ENCODE results near the gene BTD. TPM values are rescaled to one million over a fixed set of nuclear protein-coding genes. Genes with fewer than 3 reads are reported as not detected.

Gene BTD, protein sequence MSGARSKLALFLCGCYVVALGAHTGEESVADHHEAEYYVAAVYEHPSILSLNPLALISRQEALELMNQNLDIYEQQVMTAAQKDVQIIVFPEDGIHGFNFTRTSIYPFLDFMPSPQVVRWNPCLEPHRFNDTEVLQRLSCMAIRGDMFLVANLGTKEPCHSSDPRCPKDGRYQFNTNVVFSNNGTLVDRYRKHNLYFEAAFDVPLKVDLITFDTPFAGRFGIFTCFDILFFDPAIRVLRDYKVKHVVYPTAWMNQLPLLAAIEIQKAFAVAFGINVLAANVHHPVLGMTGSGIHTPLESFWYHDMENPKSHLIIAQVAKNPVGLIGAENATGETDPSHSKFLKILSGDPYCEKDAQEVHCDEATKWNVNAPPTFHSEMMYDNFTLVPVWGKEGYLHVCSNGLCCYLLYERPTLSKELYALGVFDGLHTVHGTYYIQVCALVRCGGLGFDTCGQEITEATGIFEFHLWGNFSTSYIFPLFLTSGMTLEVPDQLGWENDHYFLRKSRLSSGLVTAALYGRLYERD
- total RNA-seq: 1 to 10 TPM; 6.8 to 8.3 TPM

DNA sequence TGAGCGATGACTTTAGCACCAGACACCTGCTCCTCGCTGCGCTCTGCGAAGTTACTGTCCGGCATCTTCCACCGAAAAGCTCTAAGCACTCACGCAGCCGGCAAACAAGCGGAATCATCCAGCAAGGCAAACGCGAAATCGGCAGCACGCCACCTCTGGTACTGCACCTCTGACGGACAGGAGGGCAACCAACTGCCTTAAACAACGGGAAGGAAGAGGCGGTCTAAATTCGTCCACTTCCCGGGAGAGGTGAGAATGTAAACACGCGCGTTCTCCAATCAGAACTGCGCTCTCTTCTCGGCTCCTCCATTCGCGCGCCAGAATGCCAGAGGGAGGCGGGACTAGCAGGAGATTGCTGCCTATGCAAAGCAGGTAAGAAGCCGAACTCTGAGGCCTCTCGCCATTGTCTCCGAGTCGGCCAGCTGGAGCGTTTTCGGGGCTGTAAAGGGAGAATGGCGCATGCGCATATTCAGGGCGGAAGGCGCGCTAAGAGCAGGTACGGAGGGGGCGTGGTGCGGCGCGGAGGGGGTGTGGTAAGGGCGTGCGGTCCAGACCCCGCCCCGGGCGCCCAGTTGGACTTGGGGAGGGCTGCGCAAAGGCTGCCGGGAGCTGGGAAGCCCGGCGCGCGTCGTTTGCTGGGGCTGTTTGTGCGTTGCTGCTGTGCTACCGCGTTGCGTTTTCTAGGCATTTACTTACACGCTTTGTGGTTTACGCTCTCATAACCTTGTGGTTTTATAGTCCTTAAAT is at the start of gene BTD, which contains the start of gene HACL1:
TSS of gene BTD (plus strand) at position 347 of the 747 bp plus-strand sequence. CDS start 33,695 bp downstream, outside the sequence.
TSS of gene HACL1 (minus strand) at position 171 of the 747 bp plus-strand sequence. CDS start at position 65, 106 bp downstream.
- peak; percentile 96 for ATAC-seq
- peak; percentile 99 for DNase-seq (ENCODE audit: low spot score)
- H3K36me3 Mint-ChIP-seq: peaks cover 23% of the 10 kb centered on the region

GRCh38 chr3:15551902-15552301 is 49.6 kb upstream of the BTD start:
- Mint-ChIP-seq H3K27me3 (no peaks in the 10 kb centered on the region), H3K4me3 (no peak overlapping the region), H3K36me3 (peaks cover 3% of the 10 kb centered on the region), H3K27ac (peak overlapping the region in 1 of 2 donors; percentile 75), H3K4me1 (ENCODE audit: low read depth in 2 of 2) (peaks cover 16 to 20% of the 10 kb centered on the region in 2 donors), H3K9me3 (peaks cover 1% of the 10 kb centered on the region)
- DNase-seq (ENCODE audit: low spot score) (no peak), ATAC-seq (no peak)

More for the DNA sequence above, at the start of gene BTD, which contains the start of gene HACL1:
- H3K4me3 Mint-ChIP-seq: peak within 1 kb of the TSS; percentile 100
- H3K27me3 Mint-ChIP-seq: no peaks in the 10 kb centered on the region
- peaks cover 40 to 49% of the 10 kb centered on the region in 2 donors for H3K4me1 Mint-ChIP-seq (ENCODE audit: low read depth in 2 of 2)
- H3K27ac Mint-ChIP-seq: peak within 1 kb of the TSS; percentile 96 to 98
- no peaks in the 10 kb centered on the region for H3K9me3 Mint-ChIP-seq

- no peak for DNase-seq (ENCODE audit: low spot score)
- H3K36me3 Mint-ChIP-seq: no peaks in the 10 kb centered on the region
Measured at GRCh38 chr3:15553749-15554148, 47.8 kb upstream of the BTD start.

GRCh38 chr3:15556512-15556911 is 45.0 kb upstream of the BTD start:
- Mint-ChIP-seq H3K27me3 (no peaks in the 10 kb centered on the region), H3K9me3 (no peaks in the 10 kb centered on the region), H3K27ac (peak overlapping the region; percentile 90 to 93), H3K4me3 (peak overlapping the region; percentile 80), H3K36me3 (no peaks in the 10 kb centered on the region), H3K4me1 (ENCODE audit: low read depth in 2 of 2) (peaks cover 11 to 17% of the 10 kb centered on the region in 2 donors)
- ATAC-seq: peak; percentile 78 to 84
- no peak for DNase-seq (ENCODE audit: low spot score)

More at GRCh38 chr3:15553749-15554148, 47.8 kb upstream of the BTD start:
- peaks cover 16 to 17% of the 10 kb centered on the region in 2 donors for H3K4me1 Mint-ChIP-seq (ENCODE audit: low read depth in 2 of 2)
- H3K27ac Mint-ChIP-seq: no peak overlapping the region
- H3K4me3 Mint-ChIP-seq: no peak overlapping the region
- no peaks in the 10 kb centered on the region for H3K27me3 Mint-ChIP-seq
- no peak for ATAC-seq
- no peaks in the 10 kb centered on the region for H3K9me3 Mint-ChIP-seq

GRCh38 chr3:15557511-15557946 is 44.0 kb upstream of the BTD start:
- Mint-ChIP-seq H3K27ac (no peak overlapping the region), H3K36me3 (peaks cover 1% of the 10 kb centered on the region), H3K4me1 (ENCODE audit: low read depth in 2 of 2) (peaks cover 9 to 17% of the 10 kb centered on the region in 2 donors), H3K27me3 (no peaks in the 10 kb centered on the region), H3K9me3 (no peaks in the 10 kb centered on the region), H3K4me3 (no peak overlapping the region)
- ATAC-seq (peak; percentile 79 to 85), DNase-seq (ENCODE audit: low spot score) (peak; percentile 68)

DNA sequence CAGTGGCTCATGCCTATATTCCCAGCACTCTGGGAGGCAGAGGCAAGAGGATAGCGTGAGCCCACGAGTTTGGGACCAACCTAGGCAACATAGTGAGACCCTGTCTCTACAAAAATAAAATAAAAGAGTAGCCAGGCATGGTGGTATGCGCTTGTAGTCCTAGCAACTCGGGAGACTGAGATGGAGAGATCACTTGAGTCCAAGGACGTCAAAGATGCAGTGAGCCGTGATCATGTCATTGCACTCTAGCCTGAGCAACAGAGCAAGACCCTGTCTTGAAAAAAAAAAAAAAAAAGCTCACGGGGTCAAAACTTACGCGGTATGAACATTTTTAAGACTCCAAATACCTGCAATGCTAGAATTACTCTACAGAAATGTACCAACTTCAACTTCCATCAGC is 43.0 kb upstream of the BTD start:
- Mint-ChIP-seq H3K4me1 (ENCODE audit: low read depth in 2 of 2) (peaks cover 9 to 17% of the 10 kb centered on the region in 2 donors), H3K4me3 (no peak overlapping the region), H3K9me3 (no peaks in the 10 kb centered on the region), H3K27me3 (no peaks in the 10 kb centered on the region), H3K27ac (no peak overlapping the region), H3K36me3 (peaks cover 9% of the 10 kb centered on the region)
- no peak for ATAC-seq
- DNase-seq (ENCODE audit: low spot score): no peak

DNA sequence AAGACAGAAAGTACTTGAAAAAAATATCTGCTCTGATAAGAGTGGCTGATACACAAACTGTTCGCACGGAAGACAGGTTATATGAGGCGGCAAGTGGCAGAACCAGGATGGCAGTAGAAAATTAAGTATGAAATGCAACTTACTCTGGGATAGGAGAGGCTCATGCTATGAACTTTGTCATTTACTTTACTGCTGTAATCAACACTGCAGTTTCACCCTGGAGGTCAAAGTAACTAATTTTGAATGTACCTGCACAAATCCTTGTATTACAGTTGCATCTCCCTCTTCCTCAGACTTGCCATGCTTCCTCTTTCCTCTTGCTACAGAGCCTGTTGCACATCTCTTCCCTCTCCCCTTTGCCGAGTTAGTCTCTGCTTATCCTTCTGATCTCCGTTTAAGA is 39.0 kb upstream of the BTD start:
- no peaks in the 10 kb centered on the region for H3K27me3 Mint-ChIP-seq
- peaks cover 3 to 4% of the 10 kb centered on the region in 2 donors for H3K4me1 Mint-ChIP-seq (ENCODE audit: low read depth in 2 of 2)
- H3K36me3 Mint-ChIP-seq: peaks cover 20% of the 10 kb centered on the region
- ATAC-seq: no peak
- H3K27ac Mint-ChIP-seq: peak overlapping the region in 1 of 2 donors; percentile 3
- DNase-seq (ENCODE audit: low spot score): no peak
- no peak overlapping the region for H3K4me3 Mint-ChIP-seq
- H3K9me3 Mint-ChIP-seq: no peaks in the 10 kb centered on the region

- peaks cover 27% of the 10 kb centered on the region for H3K36me3 Mint-ChIP-seq
- no peaks in the 10 kb centered on the region for H3K27me3 Mint-ChIP-seq
- no peak for ATAC-seq
- DNase-seq (ENCODE audit: low spot score): no peak
- H3K4me1 Mint-ChIP-seq (ENCODE audit: low read depth in 2 of 2): peaks cover 6 to 7% of the 10 kb centered on the region in 2 donors
- no peaks in the 10 kb centered on the region for H3K9me3 Mint-ChIP-seq
- H3K4me3 Mint-ChIP-seq: no peak overlapping the region
- peak overlapping the region in 1 of 2 donors; percentile 3 for H3K27ac Mint-ChIP-seq
Measured at GRCh38 chr3:15563190-15563589, 38.4 kb upstream of the BTD start.

DNA sequence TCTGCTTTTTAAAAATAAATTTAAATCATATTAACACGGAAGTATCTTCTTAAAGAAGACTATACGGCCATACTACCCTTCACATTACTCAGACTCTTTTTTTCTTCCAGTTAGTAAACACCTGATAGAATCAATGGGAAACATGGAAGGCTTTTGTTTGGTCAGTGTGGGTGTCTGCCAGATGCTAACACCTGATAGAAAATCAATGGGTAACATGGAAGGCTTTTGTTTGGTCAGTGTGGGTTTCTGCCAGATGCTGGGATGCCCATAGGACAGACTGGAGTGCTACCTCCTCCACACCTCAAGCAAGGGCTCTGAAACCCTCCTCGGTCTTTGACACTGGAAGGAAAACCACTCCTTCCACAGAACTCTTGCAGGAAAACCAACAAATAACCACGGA is 29.4 kb upstream of the BTD start:
- H3K4me1 Mint-ChIP-seq (ENCODE audit: low read depth in 2 of 2): peaks cover 6 to 9% of the 10 kb centered on the region in 2 donors

DNA sequence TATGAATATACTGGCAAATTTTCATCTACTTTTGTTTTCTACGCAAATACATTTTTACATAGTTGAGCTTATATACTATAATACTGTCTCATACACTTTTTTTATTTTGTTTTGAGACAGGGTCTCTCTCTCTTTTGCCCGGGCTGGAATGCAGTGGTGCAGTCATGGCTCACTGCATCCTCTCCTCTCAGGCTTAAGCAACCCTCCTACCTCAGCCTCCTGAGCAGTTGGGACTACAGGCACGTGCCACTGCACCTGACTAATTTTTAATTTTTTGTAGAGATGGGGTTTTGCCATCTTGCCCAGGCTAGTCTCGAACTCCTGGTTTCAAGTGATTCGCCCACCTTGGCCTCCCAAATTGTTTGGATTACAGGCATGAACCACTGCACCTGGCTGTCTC is 26.1 kb upstream of the BTD start:
- Mint-ChIP-seq H3K4me3 (no peak overlapping the region), H3K36me3 (peaks cover 25% of the 10 kb centered on the region), H3K4me1 (ENCODE audit: low read depth in 2 of 2) (no peaks in the 10 kb centered on the region), H3K9me3 (no peaks in the 10 kb centered on the region), H3K27ac (no peak overlapping the region), H3K27me3 (no peaks in the 10 kb centered on the region)
- ATAC-seq (no peak), DNase-seq (ENCODE audit: low spot score) (no peak)

More for the DNA sequence above, 29.4 kb upstream of the BTD start:
- peaks cover 23% of the 10 kb centered on the region for H3K36me3 Mint-ChIP-seq
- no peak overlapping the region for H3K27ac Mint-ChIP-seq
- H3K4me3 Mint-ChIP-seq: no peak overlapping the region
- no peaks in the 10 kb centered on the region for H3K27me3 Mint-ChIP-seq
- no peak for DNase-seq (ENCODE audit: low spot score)
- no peaks in the 10 kb centered on the region for H3K9me3 Mint-ChIP-seq
- no peak for ATAC-seq

DNA sequence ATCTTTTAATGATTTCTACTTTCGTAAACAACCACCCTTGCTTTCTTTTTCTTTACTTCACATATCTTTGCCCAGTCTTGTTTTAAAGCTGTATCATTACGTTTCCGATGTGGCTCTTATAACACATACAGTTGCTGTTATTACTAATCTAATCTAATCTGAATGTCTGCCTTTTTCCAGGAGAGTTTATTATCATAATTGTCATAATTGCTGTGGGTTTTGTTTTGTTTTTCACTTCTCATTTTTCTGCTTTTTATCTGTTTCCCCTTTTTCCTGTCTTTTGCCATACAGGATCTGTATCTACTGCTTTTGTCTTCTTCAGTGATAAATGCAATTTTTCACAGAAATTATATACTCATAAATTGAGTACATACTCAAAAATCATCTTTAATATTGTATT is 25.1 kb upstream of the BTD start:
- no peak for ATAC-seq
- peak overlapping the region in 1 of 2 donors; percentile 36 for H3K27ac Mint-ChIP-seq
- DNase-seq (ENCODE audit: low spot score): no peak
- peaks cover 26% of the 10 kb centered on the region for H3K36me3 Mint-ChIP-seq
- H3K4me3 Mint-ChIP-seq: peak overlapping the region; percentile 1
- H3K27me3 Mint-ChIP-seq: no peaks in the 10 kb centered on the region
- H3K9me3 Mint-ChIP-seq: no peaks in the 10 kb centered on the region
- H3K4me1 Mint-ChIP-seq (ENCODE audit: low read depth in 2 of 2): no peaks in the 10 kb centered on the region

- DNase-seq (ENCODE audit: low spot score): no peak
- Mint-ChIP-seq H3K36me3 (peaks cover 31% of the 10 kb centered on the region), H3K27ac (no peak overlapping the region), H3K27me3 (no peaks in the 10 kb centered on the region), H3K9me3 (no peaks in the 10 kb centered on the region), H3K4me1 (ENCODE audit: low read depth in 2 of 2) (no peaks in the 10 kb centered on the region), H3K4me3 (no peak overlapping the region)
- no peak for ATAC-seq
Measured at GRCh38 chr3:15578289-15578867, 23.2 kb upstream of the BTD start.

DNA sequence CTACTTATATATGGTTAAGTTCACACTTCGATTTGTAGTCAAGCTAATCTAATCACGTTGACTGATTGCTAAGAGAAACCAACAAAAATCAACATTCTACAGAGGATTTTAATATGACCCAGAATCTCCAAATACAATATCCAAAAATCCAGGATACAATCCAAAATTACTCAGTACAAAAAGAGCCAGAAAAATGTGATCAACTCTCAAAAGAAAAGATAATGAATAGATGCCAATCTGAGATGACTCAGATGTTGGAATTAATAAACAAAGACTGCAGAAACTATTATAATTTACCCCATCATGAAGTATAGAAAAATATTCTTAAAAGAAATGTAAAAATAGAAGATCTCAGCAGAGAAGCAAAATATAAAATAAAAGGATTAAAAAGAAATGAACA is 22.5 kb upstream of the BTD start:
- no peak for DNase-seq (ENCODE audit: low spot score)
- no peaks in the 10 kb centered on the region for H3K9me3 Mint-ChIP-seq
- peaks cover 26% of the 10 kb centered on the region for H3K36me3 Mint-ChIP-seq
- no peak for ATAC-seq
- no peak overlapping the region for H3K27ac Mint-ChIP-seq
- H3K4me1 Mint-ChIP-seq (ENCODE audit: low read depth in 2 of 2): no peaks in the 10 kb centered on the region
- H3K4me3 Mint-ChIP-seq: no peak overlapping the region
- no peaks in the 10 kb centered on the region for H3K27me3 Mint-ChIP-seq
